Measurements from ENCODE around the gene ENTPD8. TPM values are rescaled to one million over a fixed set of nuclear protein-coding genes. Genes with fewer than 3 reads are reported as not detected.

ENTPD8 gene
- total and polyA plus RNA-seq, 10 of the 15 experiments (the other 5 are each of a cell fraction or from before 2014, with no cell fraction given): not detected

GRCh38 chr9:137459601-137460362 lies 18.6 kb upstream of the ENTPD8 start:
- Histone ChIP-seq H3K9me3 (replicated peaks; ENCODE audit: control insufficient read depth, insufficient read depth, low read length) (no peaks in the 10 kb centered on the region), H3K4me2 (ENCODE audit: control insufficient read depth, insufficient read depth) (peak overlapping the region; percentile 84), H3K36me3 (ENCODE audit: control insufficient read depth in 2 of 2, insufficient read depth in 2 of 2, low read length in 1 of 2) (no peaks in the 10 kb centered on the region), H4K20me1 (ENCODE audit: control insufficient read depth, insufficient read depth) (no peaks in the 10 kb centered on the region), H3K79me2 (ENCODE audit: control insufficient read depth, insufficient read depth, low read length) (peaks cover 9% of the 10 kb centered on the region), H3K27me3 (replicated peaks in 1 of 2; ENCODE audit: control insufficient read depth in 2 of 2, insufficient read depth in 2 of 2, low read length in 1 of 2) (no peaks in the 10 kb centered on the region), H3K4me3 (peak overlapping the region; percentile 65; the same call in 1 of the 2 replicates), H2AFZ (ENCODE audit: control insufficient read depth, low read depth, low read length) (peak overlapping the region; percentile 89), H3K4me1 (ENCODE audit: control insufficient read depth, insufficient read depth, low read length) (peaks cover 29% of the 10 kb centered on the region), H3K27ac (ENCODE audit: control insufficient read depth, insufficient read depth) (peak overlapping the region; percentile 61), H3K9ac (ENCODE audit: control insufficient read depth, insufficient read depth, low read length) (peak overlapping the region; percentile 54)
- BruUV-seq (replicated peaks): no TSS peak
- peak; percentile 3 for ATAC-seq
- no peak for DNase-seq (ENCODE audit: low read depth, low spot score)
- CTCF ChIA-PET: interaction anchor here (1.0 to 1.3 kb wide), 3 partner anchors 14 to 158 kb away, joined by 3 to 6 read pairs (median 4); partner anchors contain the start of gene NRARP
- RAD21 ChIA-PET (ENCODE audit: unreplicated experiment): no interaction called here
- no peak for TF ChIP-seq NR2F1 (conservative IDR thresholded peaks at IDR 0.05)
- TF ChIP-seq STAT1 (conservative IDR thresholded peaks at IDR 0.05): 0 out of 2 replicates have a peak, but pooled peaks have one; percentile 13
- TF ChIP-seq ZBTB40 (IDR thresholded peaks at IDR 0.05; ENCODE audit: borderline replicate concordance): peak; percentile 22; the same call in 1 of the 2 replicates
- peak; percentile 72 for TF ChIP-seq IRF5 (IDR thresholded peaks at IDR 0.05; ENCODE audit: borderline replicate concordance)
- peak; percentile 63; the same call in 1 of the 2 replicates for TF ChIP-seq HDGF (IDR thresholded peaks at IDR 0.05)
- SMC1A ChIA-PET (ENCODE audit: uncharacterized antibody, unreplicated experiment): no interaction called here
- POLR2A ChIA-PET: interaction anchor here (0.5 to 1.0 kb wide), 3 partner anchors 71 to 309 kb away, joined by 3 to 5 read pairs (median 4); no protein-coding TSS in a partner anchor
- WGBS (ENCODE audit: insufficient coverage, insufficient replicate concordance, low lambda C conversion rate, missing lambda C conversion rate): 21% methylated on average over 15 of the region's 15 CpGs
- in situ Hi-C loops (cut with MboI) (no loop called here), intact Hi-C loops (cut with micrococcal nuclease; ENCODE audit: unreplicated experiment) (loop anchor here (10.0 kb wide), 1 partner anchor 65 kb away; no protein-coding TSS in a partner anchor)
- FAIRE-seq: no peak
